Uterus (tissue), 2 donors: ENCODE results near the gene SUFU.

Experiments
- CTCF ChIP-seq, 4 experiments: fragments of 200-600 bp in 2 of 4; fragments of 450-650 bp in 2 of 4; sonication (generic) in 2 of 4; IDR thresholded peaks; one replicate each; pipeline ENCODE4 v1.5.1; 2016 to 2019; ENCODE audit warnings: antibody characterized with exemption in 4 of 4, mild to moderate bottlenecking in 2 of 4, moderate library complexity in 1 of 4
- POLR2A ChIP-seq, 2 donors: fragments of 450-650 bp; IDR thresholded peaks; one replicate each; pipeline ENCODE4 v1.6.1; 2016; ENCODE audit warnings: antibody characterized with exemption in 2 of 2, mild to moderate bottlenecking in 1 of 2, moderate library complexity in 1 of 2

DNA sequence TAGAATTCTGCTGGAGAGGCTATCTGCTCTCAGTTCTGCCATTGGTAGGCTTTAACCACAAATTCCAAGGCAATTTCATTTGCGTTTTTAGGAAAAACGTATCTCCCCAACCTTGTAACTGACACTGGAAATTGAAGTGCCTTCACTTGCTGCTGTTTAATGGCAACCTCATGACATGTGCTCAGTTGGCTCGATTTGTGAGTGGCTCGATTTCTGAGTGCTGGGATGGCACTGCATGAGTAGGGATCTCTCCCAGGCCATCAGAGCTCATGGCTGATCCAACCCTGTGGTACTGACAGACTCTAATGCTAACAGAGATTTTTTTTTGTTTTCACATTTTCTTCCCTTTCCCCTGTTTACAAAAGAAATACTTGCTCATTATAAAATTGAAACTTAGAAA is 56.0 kb downstream of the SUFU start:
- TF ChIP-seq CTCF (IDR thresholded peaks at IDR 0.05) = no peak
- TF ChIP-seq POLR2A (IDR thresholded peaks at IDR 0.05) = no peak
